NCI-H1436 (cell line): ENCODE data around the gene YPEL2.
"Not testable (repeated sequence)": the region's sequence is repeated elsewhere in the genome, so short reads cannot be mapped to it uniquely, and the experiment has no call there.

Source experiments
- DNase-seq: peaks from one replicate; lab custom pipeline; 2025; lab: John Stamatoyannopoulos, UW

YPEL2 gene

DNA sequence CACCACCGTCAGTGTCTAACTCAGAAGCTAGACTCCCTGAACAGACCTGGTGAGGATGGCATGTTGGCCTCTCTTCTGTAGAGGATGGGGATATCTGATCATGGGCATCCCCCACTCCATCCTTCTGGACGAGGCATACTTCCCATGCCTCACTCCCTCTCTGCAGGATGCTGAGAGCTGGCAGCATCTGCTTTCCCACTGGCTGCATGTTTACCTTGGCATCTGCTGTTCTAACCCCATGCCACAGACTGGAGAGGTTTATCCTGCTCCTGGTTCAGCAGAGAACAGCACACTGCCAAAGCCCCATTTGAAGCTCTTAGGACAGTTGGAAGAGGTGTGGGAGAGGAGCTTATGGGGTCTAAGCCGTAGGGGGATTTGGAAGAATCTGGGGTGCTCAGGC, 46.0 kb downstream of the YPEL2 start:
- no peak for DNase-seq

DNA sequence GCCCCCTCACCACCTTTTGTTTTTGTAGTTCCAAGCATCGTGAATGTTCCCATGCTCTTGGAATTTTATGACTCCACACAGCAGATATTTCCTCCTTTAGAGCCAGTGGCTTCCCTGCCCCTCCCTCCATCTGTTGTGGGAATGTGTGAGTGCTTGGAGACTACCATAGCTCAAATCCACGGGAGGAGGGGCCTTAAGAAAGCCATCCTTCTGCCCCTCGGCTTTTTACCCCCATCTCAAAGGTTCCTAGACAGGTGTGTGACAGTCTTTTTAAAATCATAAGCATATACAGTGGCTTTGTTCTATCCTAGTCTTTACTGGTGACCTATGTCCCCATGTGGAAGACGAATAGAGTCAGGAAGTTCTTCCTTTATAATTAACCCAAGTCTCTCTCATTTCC, 47.2 kb downstream of the YPEL2 start:
- DNase-seq = no peak

DNA sequence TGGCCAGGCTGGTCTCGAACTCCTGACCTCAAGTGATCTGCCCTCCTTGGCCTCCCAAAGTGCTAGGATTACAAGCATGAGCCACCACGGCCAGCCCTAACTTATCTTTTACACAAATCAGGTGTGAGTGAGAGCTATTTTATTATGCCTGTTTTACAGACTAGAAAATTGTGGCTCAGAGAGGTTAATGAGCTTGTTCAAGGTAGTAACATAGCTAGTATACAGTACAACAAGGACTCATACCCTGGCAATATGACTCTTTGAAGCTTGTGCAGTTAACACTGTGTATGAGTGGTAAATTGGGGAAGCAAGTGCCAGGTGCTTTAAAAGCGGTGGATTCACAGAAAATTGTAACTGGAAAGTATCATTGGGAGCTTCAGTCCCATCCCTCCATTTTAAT, 49.0 kb downstream of the YPEL2 start:
- no peak for DNase-seq

DNA sequence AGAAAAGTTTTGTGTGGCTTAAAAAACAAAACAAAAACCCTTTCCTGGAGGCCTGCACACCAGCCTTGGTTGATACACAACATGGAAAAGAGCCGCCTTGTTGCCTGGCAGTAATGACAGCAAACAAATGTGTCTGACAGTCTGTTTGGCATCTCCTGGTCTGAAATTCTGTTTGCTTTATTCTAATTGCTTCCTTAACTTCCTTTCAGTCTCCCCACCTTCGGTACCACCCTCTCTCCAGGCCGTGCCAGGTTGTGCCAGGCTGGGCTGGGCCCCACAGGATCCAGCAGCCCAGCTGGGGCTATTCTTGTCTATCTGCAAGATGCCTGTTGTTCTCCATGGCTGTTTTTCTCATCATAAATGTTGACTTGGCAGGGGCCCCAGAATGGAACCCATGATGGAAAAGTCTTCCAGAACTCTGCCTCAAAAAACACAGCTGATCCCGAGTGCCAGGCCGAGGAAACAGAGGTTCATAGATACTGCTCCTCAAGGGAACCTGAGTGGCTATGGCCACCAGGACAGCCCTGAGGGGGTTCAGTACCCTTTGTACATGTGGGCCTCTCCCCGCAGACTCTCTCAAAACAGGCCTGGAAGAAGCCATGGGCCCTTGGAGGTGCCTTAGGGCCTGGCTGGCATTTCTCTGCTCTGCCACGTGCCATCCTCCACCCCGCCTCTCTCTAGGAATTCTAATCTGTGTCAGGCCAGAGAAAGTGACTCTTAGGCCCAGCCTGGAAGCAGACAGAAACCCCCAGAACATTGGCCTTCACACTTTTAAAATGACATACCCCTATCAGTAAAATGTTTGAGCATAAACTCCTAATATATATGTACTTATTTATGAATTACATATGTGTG, 50.5 kb downstream of the YPEL2 start:
- DNase-seq = peak; percentile 20

DNA sequence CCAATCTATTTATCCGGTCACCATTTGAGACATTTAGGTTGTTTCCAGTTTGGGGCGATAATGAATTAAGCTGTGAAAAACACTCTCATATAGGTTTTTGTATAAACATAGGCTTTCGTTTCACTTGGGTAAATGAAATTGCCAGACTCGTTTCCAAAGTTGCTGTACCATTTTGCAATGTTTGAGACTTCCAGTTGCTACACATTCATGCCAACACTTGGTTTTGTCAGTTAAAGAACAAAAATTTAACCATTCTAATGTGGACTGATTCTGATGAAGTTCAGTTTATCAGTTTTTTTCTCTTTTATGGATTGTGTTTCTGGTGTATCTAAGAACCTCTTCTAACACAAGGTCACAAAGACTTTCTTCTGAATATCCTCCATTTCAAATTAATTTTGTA, 52.4 kb downstream of the YPEL2 start:
- DNase-seq = no peak

DNA sequence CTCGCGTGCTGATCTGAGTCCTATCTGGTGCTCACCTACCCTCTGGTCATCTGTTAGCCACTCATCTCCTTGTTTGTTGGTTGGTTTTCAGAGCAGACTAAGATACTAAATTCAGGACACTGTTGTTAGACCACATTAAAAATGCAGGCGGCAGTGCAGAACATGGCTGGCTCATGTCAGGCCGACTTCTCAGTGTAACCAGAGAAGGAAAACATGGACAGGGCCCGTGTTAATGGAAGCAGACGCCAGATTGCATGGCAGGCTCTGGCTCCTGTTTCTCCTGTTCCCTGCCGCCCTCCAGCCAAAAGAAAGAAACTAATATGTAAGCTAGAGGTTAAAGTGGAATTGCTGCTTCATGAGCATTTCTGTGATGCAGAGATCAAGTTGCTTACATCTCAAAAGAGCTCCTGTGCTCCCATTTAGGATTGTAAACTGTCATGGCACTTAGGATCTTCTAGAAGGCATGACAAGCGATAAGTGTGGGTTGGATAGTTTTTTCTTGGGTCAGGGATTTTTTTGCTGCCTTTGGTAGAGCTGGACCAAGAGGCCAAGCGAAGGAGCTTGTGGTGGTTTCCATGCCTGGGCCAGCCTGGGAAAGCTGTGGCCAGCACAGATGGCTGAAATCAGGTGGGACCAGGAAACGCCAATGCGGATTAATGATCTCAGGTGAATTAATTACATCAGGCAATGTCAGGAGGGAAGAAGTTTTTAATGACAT, 56.1 kb downstream of the YPEL2 start:
- DNase-seq = no peak

DNA sequence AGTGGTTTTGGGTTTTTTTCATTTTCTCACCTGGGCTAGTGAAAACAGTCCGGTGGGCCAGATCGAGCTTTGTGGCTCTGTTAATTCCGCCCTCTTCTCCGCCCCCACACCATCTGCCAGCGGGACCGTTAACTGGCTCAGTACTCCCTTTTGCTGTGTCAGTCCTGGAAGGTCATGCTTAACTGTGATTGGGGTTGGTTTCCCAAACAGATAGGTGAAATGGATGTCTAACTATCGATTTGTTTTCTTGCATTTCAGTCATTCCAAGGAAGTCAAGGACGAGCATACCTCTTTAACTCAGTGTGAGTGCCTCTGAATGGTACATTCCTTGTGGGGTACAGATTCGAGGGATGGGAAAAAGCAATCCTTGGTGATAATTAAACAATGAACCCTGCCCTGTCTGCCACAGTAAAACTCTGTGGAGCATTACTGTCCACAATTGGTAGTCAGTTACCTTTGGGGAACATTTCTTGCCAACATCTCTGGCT, 56.7 kb downstream of the YPEL2 start:
- no peak for DNase-seq

DNA sequence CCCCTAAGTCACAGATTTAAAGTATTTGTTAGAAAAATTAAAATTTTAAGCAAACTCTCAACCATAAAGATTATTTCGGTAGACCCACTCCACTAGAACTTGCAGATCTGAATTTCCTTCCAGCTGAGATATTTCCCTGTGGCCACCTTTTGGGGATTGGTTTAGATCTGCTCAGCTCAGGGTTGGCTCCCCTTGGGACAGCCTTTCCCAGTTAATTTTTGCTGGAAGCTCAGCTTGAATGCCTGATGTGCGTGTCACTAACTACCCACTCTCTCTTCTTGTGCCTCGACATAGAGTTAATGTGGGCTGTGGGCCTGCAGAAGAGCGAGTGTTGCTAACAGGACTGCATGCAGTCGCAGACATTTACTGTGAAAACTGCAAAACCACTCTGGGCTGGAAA, 57.6 kb downstream of the YPEL2 start:
- DNase-seq = no peak

DNA sequence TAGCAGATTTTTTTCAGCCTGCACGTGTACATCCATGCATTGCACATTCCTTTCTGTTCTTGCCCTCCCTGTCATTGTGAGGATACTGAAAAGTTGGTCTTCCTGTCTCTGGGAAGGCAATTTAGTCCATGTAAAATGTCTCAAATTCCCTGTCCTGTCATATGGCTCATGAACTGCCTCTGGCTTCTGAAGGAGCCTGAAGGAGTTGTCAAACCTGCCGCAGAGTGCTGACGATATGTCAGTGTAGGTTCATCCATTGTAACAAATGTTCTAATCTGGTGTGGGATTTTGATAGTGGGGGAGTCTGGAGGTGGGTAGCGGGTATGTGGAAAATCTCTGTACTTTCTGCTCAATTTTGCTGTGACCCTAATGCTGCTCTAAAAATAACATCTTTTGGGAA, 59.6 kb downstream of the YPEL2 start:
- no peak for DNase-seq

DNA sequence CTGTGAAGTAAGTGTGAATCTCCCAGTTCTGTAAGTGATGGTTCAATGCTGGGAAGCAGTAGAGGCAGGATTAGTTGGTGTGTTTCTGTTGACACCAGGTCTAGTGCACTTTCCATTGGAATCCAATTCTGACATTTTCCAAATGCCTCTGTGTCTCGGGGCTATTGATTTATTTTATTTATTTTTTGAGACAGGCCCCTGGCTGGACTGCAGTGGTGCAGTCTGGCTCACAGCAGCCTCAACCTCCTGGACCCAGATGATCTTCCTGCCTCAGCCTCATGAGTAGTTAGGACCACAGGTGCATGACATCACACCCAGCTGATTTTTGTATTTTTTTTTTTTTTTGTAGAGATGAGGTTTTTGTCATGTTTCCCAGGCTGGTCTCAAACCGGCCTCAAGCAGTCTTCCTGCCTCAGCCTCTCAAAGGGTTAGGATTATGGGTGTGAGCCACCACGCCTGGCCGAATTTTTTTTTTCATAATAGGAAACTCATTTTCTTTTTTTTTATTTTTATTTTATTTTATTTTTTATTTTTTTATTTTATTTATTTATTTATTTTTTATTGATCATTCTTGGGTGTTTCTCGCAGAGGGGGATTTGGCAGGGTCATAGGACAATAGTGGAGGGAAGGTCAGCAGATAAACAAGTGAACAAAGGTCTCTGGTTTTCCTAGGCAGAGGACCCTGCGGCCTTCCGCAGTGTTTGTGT, 61.7 kb downstream of the YPEL2 start:
- DNase-seq = no peak

DNA sequence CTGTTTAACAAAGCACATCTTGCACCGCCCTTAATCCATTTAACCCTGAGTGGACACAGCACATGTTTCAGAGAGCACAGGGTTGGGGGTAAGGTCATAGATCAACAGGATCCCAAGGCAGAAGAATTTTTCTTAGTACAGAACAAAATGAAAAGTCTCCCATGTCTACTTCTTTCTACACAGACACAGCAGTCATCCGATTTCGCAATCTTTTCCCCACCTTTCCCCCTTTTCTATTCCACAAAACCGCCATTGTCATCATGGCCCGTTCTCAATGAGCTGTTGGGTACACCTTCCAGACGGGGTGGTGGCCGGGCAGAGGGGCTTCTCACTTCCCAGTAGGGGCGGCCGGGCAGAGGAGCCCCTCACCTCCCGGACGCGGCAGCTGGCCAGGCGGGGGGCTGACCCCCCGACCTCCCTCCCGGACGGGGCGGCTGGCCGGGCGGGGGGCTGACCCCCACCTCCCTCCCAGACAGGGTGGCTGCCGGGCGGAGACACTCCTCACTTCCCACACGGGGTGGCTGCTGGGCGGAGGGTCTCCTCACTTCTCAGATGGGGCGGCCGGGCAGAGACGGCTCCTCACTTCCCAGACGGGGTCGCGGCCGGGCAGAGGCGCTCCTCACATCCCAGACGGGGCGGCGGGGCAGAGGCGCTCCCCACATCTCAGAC, 62.4 kb downstream of the YPEL2 start:
- not testable (repeated sequence) for DNase-seq

DNA sequence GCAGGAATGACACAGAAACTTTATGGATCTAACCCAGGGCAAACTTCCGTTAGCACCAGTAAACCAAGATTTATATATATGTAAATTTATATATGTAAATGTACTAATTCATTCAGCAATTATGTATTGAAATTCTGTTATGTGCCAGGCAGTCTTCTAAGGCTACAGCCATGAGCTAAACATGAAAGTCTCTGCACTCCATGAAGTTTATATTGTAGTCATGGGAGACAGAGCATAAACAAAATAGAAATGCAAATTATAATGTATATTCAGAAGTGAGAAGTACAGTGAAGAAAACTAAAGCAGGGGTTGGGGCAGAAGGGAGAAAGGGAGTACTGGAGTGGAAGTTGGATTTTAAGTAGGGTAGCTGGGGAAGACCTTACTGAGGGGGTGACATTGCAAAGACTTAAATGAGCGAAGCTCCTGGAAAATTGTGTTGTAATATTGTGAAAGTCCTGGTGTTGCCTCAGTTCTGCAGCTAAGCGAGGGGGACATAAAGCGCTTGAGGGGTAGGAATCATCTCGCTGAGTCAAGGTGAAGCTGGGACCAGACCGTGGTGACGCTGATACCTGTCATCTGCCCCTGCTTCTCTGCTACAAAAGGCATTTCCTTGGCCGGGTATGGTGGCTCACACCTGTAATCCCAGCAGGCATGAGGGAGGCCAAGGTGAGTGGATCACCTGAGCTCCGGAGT, 64.8 kb downstream of the YPEL2 start:
- no peak for DNase-seq

DNA sequence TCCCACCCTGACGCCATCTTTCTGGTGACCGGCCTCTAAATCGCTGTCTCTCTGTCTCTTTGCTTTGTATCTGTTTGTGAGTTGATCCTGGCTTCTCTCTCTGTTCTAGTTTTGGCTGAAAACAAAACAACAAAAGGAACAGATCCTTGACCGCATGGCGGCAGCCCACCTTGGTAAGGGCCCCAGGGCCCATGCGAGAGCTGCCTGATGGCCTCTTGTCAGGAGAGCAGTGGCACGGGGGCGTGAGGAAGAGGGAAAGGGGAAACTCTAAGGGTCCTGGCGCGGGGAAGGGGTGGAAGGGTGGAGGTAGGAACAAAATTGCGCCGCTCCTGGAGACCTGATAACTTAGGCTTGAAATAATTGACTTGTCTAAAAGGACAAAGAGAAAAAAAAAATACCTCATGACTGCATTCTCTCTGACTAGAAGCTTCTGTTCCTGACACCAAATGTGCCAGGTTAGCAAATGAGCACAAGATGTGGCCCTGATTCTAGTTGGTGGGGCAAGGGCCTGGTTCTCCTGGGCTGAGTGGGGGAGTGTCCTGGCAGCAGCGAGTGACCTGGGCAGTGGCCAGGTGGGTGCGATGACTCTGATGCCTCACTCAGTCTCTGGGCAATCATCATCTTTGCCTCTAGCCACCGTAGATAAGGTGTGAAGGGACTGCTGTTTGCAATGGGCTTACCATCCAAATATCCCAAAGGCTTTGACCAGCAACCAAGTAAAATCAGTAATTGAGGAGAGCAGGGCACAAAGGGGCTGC, 66.0 kb downstream of the YPEL2 start:
- DNase-seq = no peak

DNA sequence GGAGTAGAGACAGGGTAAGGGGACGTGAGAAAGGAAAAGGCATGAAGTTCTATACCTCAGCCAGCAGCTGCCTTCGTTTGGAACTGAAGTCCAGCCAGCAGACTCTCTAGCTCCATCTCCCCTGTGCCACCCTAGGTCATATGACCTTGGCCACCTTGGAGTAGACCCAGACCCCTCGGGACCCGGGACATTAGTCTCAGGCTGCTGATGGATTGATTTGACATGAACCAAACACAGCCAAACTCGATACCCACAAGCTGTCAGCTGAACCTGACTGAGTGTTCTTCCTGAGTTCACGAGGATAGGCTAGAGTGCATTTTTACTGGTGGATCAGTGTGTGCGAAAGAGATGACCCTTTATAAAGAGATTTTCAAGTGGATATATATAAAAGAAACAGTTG, 68.5 kb downstream of the YPEL2 start:
- no peak for DNase-seq

DNA sequence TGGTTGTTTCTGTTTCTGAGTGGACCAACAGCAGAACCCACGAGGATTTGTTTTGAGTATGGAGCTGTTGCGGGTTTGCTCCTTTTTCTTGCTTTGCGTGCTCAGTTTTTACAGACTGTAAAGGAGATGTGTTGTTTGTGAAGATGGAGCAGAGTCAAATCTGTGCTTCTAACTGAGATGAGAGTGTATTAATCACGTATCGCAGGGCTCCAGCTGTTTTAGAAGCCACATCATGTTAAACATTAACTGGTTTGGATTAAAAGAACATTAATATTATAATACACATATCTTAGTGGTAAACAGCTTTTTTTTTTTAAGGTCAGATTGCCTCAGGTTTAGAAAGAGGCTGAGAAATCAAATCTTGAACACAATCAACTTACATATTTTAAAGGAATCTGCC, 69.4 kb downstream of the YPEL2 start:
- no peak for DNase-seq

DNA sequence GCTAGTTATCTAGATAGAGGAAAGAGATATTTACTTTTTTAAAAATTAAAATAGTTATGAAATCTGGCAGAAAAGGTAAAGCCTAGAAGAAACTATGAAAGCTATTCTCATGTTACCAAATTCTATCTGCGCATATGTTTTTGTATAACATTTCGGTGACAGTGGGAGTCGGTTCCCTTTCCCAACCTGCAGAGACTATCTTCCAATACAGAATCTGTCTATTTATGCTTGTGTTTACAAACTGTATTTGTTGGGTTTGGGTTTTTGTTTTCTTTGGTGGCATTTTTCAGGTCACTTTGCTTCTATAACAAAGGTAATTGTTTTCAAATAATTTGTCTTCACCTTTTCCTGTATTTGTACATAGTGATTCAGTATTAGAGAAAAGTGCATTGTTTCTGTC, 69.8 kb downstream of the YPEL2 start:
- DNase-seq = no peak

DNA sequence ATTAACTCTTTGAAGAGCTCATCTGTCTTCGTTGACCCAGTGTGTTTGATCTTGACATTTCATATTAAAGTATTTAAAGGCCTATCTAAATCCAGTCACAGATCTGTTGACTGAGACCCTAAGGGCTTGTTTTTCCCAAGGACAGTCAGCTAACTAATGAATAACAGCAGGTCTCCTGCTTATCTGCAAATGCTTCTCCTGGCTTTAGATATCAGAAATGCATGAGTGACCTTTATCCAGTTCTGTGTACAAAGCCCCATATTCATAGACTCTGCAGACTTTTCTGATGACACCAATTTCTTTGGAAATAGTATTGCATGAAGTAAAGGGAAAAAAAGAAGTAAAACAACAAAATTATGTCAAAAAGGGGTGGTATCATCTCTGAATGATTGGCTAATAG, 70.3 kb downstream of the YPEL2 start:
- DNase-seq = no peak

DNA sequence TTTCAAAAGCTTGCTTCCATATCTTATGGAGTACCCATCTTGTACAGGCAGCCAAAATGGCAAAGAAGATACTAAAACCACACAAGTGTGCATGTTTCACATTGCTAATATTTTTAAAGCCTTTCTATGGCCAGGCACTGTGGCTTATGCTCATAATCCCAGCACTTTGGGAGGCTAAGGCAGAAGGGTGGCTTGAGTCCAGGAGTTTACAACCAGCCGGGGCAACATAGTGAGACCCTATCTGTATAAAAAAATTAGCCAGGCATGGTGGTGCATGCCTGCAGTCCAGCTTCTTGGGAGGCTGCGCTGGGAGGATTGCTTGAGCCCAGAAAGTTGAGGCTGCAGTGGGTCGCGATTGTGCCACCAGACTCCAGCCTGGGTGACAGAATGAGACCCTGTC, 71.3 kb downstream of the YPEL2 start:
- DNase-seq = no peak

DNA sequence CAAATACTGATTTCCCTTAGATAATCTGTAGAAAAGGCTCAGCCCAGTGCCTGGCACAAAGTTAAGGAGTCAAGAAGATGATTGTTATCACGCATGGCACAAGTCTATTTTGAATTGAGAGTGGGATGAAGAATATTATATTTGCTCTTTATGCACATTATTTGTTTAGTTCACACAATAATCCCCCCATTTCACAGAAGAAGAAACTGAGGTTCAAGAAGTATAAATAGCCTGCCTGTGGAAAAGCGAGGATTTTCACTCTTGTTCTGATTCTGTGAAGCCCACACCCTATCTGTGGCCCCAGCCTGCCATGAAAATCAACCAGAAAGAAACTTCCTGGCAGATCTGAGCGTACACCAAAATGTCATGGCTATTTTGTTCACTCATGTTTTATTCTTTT, 73.0 kb downstream of the YPEL2 start:
- DNase-seq = no peak

DNA sequence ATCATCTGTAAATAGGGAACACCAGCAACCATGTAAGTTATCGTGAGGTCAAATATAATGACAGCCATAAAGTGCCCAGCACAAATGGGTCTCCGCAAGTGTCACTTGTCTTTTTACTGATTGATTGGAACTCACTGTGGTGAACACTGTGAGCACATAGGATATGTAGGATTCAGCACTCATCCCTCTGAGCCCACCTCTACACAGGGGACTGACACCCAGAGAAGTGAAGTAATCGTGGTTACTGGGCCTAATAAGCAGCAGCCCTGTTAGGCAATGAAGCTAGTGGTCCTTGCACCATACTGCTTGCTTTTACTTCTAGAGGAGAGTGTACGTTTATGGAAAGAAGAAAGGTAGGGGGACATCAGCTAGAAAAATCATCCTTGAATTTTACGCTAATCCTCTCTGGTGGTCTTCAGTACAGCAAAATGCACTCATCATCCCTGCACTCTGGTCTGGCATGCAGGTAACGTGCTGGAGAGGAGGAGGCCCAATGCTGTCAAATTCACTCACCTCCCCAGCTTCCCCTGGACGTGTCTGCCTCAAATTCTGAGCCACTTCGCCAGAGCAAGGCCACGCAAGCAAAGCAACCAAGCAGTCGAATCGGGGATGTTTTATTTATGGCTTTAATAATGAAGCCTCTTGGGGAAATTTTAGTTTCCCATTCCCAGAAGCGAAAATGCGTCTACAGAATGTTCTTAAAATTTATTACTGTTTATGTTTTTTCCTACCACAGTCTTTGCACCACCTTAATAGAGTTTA, 74.7 kb downstream of the YPEL2 start:
- no peak for DNase-seq
